HG02840 (cell line): ENCODE measurements around the gene CLIP3.
"Not testable (repeated sequence)": the region's sequence is repeated elsewhere in the genome, so short reads cannot be mapped to it uniquely, and the experiment has no call there.

ENCODE experiments used
- ATAC-seq: cut with Tn5 transposase; IDR thresholded peaks from one replicate; pipeline ENCODE4 v1.9.1; 2021; ENCODE audit warnings: mild to moderate bottlenecking, moderate library complexity, moderate number of reproducible peaks; ENCODE audit not compliant: unreplicated experiment, low FRiP score

Gene CLIP3, protein sequence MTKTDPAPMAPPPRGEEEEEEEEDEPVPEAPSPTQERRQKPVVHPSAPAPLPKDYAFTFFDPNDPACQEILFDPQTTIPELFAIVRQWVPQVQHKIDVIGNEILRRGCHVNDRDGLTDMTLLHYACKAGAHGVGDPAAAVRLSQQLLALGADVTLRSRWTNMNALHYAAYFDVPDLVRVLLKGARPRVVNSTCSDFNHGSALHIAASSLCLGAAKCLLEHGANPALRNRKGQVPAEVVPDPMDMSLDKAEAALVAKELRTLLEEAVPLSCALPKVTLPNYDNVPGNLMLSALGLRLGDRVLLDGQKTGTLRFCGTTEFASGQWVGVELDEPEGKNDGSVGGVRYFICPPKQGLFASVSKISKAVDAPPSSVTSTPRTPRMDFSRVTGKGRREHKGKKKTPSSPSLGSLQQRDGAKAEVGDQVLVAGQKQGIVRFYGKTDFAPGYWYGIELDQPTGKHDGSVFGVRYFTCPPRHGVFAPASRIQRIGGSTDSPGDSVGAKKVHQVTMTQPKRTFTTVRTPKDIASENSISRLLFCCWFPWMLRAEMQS

DNA sequence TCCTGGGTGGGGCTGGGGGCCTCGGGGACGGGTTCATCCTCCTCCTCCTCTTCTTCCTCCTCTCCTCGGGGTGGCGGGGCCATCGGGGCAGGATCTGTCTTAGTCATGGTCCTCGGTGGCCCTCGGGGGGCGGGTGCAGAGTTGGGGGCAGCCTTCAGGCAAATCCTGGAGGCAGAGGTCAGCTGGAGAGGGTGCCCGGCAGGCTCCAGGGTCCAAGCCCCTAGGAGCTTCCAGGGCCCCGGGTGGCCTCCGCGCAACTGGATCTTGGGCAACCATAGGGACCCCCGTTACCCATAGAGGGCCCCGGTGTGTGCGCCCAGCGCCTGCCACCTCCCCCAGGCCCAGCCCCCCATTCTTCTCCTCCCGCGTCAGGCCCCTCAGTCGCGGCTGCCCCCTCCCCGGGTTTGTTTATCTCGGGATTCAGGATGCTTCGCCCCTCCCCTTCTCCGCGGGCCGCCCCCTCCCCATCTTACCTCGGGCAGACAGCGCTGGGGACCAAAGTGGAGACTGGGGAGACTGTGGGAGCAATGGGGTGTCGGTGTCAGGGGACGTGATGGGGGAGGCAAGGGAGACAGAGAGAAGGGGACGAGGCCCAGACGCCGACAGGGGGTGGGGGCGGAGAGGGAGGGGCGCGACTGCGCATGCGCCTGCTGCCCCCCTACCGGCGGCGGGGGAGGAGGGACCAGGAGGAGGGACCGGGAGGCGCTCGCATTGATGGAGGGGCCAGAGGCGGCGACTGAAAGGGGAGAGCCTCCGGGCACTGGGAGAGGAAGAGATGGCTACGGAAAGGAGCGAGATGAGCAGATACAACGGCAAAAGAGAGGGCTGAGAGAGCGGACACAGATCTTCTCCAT lies at the start of gene CLIP3:
TSS of gene CLIP3 (minus strand) at position 623 of the 854 bp plus-strand sequence. CDS start at position 107, 516 bp downstream.
- no peak for ATAC-seq

DNA sequence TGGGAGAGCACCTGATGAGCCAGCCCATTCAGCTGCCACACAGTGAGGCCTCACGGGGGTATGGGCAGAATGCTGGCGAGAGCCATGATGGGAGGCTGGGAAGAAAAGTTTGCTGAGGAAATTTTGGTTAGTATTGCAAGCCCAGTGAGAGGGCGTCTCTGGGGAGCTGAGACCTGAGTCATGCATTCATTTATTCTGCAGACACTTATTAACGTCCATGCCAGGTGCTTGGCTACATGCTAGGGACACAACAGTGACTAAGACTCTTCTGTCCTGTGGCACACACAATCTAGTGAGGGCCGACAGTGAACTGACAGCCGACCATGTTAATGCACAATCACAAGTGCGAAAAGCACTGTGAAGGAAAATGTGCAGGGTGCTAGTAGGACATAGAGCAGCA lies 49.2 kb upstream of the CLIP3 start:
- no peak for ATAC-seq

DNA sequence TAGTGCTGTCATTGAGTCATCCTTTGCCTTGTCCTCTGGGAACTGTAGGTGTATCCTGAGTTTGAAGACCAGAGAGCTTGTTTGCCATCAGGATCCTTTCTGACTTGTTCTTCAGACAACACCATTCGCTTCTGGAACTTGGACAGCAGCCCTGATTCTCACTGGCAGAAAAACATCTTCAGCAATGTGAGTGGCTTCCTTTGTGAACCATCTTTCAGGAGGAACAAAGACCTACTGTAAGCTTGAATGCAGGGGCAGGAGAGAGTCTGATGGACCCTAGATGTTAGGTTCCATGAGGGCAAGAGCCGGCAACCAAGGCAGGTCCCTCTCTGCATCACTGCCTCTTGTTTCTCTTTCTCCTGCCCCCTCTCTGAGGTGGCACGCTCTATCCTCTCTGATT lies 48.7 kb upstream of the CLIP3 start:
- ATAC-seq: no peak

DNA sequence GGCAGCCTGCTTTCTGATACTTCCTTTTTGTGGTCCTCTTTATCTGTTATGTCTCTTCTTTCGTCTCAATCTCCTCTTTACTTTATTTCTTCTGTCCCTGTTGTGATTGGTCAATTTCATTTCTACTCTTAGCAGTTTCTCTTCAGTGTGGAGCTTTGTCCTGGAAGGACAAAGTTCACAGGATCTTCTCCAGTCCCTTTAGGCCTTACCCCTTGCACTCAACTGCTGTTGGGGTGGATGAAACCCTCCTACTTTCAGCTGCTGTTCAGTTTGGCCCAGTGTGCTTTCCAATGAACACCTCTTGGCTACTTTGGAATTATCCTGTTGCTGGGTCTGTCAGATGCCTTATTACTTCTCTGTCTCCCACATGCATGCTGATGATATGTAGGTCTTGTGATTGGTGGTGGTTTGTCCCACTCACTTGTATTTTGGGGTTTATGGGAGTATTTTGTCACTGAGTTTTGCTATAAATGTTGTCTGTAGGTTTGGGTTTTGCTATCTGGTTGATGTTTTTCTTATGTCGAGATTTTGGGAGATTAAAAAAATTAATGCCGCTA lies 46.8 kb upstream of the CLIP3 start:
- ATAC-seq: no peak

DNA sequence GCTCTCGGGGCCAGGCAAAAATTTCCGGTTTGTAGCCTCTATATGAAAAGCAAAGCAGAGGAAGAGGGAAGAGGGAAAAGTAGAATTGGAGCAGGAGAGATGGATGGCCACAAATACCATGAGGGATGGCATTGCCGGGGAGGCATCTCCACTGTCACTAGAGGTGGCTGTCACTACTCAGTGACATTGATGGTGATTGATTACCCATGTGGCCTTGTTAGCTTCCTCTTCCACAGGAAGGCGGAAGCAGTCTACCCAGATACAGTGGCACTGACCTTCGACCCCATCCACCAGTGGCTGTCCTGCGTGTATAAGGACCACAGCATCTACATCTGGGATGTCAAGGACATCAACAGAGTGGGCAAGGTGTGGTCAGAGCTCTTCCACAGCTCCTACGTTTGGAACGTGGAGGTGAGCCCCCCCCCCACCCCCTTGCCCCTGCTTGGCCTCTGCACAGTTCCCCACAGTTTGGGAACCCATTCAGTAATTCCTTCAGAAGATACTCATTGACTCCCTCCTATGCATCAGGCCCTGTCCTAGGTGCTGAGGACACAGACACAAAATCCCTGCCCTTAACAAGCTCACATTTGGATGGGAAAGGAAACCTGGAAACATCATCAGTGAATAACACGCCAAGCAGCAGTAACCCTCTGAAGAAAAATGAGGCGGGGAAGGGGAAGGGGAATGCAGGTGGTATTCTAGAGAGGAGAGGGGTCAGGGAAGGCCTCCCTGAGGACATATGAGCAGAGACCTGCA lies 40.6 kb upstream of the CLIP3 start:
- ATAC-seq: no peak

DNA sequence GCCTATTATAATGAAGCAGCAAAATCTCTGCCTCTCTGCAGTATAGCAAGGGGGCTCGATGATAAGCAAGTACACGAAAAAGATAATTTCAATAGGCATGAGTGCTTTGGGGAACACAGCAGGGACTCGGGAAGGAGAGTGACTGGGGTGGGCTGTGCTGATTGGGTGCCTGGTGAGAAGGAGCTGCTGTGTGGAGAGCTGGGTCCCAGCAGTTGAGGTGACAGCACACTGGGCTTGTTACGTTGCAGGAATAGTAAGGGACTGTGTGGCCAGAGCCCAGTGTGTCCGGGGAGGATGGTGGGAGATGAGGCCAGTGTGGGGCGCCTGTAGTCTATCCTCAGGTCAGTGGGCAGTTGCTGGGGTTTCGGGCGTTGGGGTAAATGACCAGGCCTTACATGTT lies 39.4 kb upstream of the CLIP3 start:
- no peak for ATAC-seq

DNA sequence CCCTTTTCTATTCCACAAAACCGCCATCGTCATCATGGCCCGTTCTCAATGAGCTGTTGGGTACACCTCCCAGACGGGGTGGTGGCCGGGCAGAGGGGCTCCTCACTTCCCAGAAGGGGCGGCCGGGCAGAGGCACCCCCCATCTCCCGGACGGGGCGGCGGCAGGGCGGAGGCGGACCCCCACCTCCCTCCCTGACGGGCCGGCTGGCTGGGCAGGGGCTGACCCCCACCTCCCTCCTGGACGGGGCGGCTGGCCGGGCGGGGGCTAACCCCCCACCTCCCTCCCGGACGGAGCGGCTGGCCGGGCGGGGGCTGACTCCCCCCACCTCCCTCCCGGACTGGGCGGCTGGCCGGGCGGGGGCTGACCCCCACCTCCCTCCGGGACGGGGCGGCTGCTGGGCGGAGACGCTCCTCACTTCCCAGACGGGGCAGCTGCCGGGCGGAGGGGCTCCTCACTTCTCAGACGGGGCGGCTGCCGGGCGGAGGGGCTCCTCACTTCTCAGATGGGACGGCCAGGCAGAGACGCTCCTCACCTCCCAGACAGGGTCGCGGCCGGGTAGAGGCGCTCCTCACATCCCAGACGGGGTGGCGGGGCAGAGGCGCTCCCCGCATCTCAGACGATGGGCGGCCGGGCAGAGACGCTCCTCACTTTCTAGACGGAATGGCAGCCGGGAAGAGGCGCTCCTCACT lies 36.3 kb upstream of the CLIP3 start:
- ATAC-seq: not testable (repeated sequence)

DNA sequence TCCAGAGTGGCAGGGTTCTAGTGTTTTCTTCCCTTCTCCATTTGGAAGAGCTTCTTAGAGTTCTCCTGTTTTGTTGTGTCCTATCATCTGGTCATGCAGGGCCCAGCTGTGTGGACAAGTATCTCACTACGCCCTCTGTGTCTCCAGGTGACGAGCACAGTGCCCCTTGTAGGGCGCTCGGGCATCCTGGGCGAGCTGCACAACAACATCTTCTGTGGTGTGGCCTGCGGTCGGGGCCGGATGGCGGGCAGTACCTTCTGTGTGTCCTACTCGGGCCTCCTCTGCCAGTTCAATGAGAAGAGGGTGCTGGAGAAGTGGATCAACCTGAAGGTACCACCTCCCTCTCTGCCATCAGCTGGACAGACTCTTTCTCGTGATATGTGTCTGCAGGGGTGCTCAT lies 35.0 kb upstream of the CLIP3 start:
- ATAC-seq: no peak

DNA sequence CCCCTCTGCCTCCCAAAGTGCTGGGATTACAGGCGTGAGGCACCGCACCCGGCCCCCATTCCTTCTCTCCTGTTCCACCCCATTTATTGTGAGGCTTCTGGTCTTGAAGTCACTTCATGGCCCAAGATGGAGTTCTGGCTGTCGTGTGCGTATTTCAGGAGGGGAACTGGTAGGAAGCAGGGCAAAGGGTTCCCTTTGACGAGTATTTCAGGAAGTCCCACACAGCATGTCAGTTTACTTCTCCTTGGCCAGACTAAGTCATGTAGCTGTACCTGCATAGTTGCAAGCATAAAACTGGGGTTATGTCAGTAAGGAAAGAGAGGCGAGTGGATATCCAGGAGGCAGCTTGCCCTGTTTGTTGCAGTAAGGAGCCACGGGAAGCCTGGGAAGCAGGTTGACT lies 32.2 kb upstream of the CLIP3 start:
- no peak for ATAC-seq

DNA sequence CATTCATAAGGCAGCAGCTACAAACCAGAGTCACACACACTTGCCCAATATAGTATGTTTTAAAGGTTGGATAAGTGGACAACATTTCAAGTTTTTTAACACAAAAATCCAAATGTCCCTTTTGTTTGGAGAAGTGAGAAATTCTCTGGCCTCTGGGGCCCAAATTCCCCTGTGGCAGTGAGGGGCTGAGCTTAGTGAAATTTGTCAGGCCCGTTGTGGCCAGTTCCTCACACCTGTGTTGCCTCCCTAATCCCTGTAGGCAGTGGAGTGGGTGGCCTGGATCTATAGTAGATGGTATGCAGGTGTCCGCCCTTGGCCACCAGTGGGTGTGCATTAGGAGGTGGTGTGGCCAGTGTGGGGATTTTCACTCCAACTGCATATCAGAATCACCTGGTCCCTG lies 28.7 kb upstream of the CLIP3 start:
- no peak for ATAC-seq

DNA sequence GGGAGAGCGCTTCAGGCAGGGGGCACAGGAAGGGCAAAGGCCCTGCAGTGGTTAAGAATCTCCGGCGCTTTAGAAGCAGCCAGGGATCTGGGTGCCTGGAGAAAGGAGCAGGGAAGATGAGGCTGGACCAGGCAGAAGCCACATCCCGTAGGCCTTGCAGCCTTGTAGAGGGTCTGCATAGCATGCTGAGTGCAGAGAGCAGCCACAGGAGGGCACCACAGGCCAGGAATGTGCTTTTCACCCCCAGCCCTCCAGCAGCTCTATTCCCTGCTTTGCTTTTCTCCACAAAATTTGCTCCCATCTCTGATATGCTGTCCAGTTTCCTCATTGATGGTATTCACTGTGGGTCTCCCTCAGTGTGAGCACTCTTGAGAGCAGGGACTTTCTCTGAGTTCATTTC lies 27.8 kb upstream of the CLIP3 start:
- ATAC-seq: no peak

DNA sequence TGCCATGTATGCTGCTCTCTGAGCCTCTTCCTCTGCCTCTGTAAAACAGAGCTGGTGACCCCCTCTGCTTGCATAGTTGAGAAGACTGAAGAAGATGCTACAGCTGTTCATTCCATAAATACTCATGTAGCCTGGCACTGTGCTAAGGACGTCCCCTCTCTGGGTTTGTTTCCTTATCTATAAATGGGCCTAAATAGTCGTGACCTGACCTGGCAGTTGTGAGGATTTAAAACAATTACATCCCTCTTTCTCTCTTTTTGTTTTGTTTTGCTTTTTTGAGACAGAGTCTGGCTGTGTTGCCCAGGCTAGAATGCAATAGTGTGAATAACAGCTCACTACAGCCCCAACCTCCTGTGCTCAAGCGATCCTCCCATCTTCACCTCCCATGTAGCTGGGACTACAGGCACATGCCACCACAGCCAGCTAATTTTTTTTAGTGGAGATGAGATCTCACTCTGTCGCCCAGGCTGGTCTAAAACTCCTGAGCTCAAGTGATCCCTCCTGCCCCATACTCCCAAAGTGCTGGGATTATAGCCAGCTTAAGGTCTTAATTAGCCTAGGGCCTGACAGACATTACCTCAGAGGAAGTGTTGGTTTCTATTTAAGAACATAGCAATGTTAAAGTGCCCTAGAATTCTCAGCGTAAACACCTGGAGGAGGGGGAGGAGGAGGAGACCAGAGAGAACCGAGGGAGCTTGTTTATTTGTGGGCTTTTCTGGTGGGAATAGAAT lies 26.7 kb upstream of the CLIP3 start:
- ATAC-seq: no peak

DNA sequence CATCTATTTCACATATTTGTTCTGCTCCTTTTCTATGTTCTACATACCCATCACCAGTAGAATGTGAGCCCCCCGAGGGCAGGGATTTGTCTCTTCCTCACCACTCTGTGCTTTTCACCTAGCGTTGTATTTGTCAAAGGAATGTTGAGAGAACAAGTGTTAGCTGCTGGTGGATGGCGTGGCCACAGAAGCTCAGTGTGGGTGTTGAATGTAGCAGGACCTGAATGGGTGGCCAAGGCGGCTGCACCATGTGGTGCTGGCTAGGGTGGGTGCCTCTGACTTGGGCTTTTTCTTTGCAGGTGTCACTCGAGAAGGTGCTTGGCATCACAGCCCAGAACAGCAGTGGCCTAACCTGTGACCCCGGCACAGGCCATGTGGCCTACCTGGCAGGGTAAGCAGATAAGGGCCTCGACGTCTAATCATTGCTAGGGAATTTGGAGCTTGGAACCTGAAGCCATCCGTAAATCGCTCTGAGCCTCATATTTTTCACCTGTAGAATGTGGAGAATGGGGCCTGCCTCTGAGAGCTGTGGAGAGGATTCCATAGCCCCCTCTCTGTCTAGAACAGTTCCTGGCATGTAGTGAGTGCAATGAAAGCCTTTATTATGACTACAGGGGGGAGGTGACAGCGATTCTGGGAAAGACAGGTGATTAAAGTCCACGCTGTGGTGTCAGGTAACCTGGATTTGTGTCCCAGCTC lies 26.0 kb upstream of the CLIP3 start:
- no peak for ATAC-seq

DNA sequence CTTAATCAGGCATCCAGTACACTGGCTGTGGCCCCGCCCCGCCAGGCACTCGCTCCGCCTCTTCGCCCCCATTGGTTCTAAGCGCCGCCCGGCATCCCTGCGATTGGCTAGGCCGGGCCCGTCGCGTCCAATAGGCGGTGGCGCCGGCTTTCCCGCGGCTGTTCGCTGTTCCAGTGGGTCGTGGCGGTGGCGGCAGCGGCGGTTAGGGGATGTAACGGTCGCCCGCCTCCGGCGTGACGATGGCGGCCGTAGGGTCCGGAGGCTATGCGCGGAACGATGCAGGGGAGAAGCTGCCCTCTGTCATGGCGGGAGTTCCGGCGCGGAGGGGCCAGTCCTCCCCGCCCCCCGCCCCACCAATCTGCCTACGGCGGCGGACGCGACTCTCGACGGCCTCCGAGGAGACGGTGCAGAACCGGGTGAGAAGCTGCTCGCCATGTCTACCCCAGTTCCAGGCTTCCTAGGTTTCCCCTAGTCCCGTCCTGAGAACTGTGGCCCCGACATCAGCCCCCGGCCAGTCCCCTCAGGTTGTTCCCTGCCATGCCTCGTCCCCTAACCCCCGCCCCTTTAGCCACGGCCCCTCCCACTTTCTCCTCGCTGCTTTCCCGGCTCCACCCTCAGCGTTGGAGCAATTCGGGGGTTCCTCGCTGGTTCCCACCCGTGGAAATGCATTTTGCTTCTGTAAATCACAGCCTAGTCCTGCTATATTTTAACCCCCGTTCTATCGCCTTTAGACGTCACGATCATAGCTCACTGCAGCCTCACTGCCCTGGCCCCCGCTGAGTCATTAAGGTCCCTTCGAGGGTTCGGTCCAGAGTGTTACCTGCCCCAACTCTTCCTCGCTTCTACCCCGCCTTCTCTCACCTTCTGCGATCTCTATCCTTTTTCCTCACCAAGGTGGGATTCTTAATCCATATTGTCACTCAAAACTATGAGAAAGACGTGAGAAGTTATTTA lies 22.3 kb upstream of the CLIP3 start, which contains the start of gene WDR62:
TSS of gene WDR62 (plus strand) at position 165 of the 954 bp plus-strand sequence. CDS start at position 240, 75 bp downstream.
- ATAC-seq: peak; percentile 80

DNA sequence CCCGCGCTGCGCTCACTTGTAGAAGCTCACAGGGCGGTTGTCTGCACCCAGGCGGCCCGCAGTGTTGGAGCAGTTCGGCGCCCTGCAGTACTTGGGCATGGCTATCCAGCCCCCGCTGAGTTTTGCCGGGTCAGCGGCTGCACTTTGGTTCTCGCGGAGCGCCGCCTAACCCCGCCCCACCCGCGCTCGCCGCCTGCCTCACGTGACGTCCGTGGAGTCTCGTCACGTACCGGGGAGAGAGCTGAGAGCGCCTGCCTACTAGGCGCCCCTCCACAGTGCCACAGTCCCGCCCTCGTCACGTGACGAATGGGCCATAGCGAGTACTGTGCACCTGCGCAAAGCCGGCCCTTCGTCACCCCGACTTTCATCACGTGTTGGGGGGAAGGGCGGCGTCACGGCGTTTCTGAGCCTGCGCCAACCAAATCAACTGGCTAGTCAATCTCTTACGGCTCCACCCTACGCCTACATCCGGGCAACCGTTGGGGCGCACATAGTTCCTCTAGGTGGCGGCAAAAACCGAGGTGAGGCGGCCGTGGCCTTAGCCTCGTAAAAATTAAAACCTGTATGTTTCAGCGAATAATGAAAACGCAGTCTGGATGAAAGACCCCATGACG lies 21.6 kb upstream of the CLIP3 start, which contains the start of gene THAP8:
TSS of gene THAP8 (minus strand) at position 167 of the 614 bp plus-strand sequence. CDS start at position 99, 68 bp downstream.
- ATAC-seq: peak; percentile 79

DNA sequence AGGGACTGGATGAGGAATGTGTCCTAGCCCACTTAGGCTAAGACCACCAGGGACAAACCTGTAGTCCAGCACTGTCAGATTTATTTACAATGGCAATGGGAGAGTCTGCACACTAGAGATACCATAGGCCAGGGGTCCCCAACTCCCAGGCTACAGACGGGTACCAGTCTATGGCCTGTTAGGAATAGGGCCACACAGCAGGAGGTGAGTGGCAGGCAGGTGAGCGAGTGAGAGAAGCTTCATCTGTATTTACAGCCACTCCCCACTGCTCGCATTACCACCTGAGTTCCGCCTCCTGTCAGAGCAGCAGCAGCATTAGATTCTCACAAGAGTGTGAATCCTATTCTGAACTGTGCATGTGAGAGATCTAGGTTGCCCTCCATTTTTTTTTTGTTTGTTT lies 19.0 kb upstream of the CLIP3 start:
- ATAC-seq: no peak

DNA sequence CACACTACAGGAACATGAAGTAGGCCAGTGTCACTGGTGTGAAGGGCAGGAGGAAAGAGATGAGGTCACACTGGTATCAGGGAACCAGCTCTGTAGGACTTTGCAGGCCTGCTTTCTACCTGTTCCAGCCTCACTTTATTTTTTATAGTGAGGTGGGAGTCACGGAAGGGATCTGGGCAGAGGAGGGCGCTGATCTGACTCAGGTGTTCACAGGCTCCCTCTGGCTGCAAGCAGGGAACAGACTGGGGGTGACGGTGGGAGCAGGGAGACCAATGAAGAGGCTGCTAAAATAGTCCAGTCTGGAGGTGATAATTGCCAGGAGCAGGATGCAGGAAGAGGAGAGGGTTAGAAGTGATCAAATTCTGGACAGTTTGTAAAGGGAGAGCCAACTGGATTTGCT lies 18.6 kb upstream of the CLIP3 start:
- no peak for ATAC-seq
